Ovary (tissue), 9 donors: ENCODE results near the gene WDR59. TPM values are rescaled to one million over a fixed set of nuclear protein-coding genes. Genes with fewer than 3 reads are reported as not detected.
A peak's percentile ranks its signal among the peaks of the same experiment; 100 is the strongest.
"Not testable (repeated sequence)": the region's sequence is repeated elsewhere in the genome, so short reads cannot be mapped to it uniquely, and the experiment has no call there.

Experiments
- DNase-seq, 5 donors: peaks; one replicate each; pipeline ENCODE4 v3.0.0-alpha.2; 2019 to 2020
- H3K27ac ChIP-seq, 2 donors: fragments of 200-600 bp; one replicate each; pipeline versions ENCODE4 v1.5.1 to v1.8.0; 2019 to 2022
- H3K27me3 ChIP-seq: fragments of 200-600 bp; one replicate; pipeline ENCODE4 v1.8.0; 2022
- H3K36me3 ChIP-seq: fragments of 200-600 bp; sonication (generic); one replicate; pipeline ENCODE4 v1.5.1; 2019
- H3K4me1 ChIP-seq: one replicate; pipeline ENCODE4 v1.8.1; 2013; ENCODE audit warnings: mild to moderate bottlenecking, moderate library complexity; ENCODE audit not compliant: insufficient read depth
- H3K4me3 ChIP-seq: fragments of 200-600 bp; sonication (generic); one replicate; pipeline ENCODE4 v1.5.1; 2017
- H3K9me3 ChIP-seq, 2 donors: fragments of 200-600 bp in 1 of 2; sonication (generic) in 1 of 2; one replicate each; pipeline versions ENCODE4 v1.5.1 to v1.8.1; 2013 to 2019; ENCODE audit warnings: mild to moderate bottlenecking in 1 of 2, moderate library complexity in 1 of 2
- CTCF ChIP-seq, 3 donors: fragments of 450-650 bp in 2 of 3; fragments of 200-600 bp in 1 of 3; IDR thresholded peaks; one replicate each; pipeline versions ENCODE4 v1.5.1 to v1.8.0; 2016 to 2022; ENCODE audit warnings: antibody characterized with exemption in 3 of 3, mild to moderate bottlenecking in 1 of 3
- EP300 ChIP-seq: sonication (generic); formaldehyde crosslinking; IDR thresholded peaks from one replicate; pipeline ENCODE4 v1.6.1; 2017; ENCODE audit warnings: antibody characterized with exemption
- POLR2A ChIP-seq: fragments of 450-650 bp; IDR thresholded peaks from one replicate; pipeline ENCODE4 v1.6.1; 2017; ENCODE audit warnings: antibody characterized with exemption, mild to moderate bottlenecking, moderate library complexity
- WGBS, 3 donors: extraction: QIAGEN DNeasy Blood & Tissue Kit in 1 of 3; methylation state at CpG; one replicate each; pipeline versions ENCODE4 v1.1.5 to v1.1.7; 2013 to 2017; 5-methylcytosine and 5-hydroxymethylcytosine counted together
- intact Hi-C, 4 donors: fragments of 100-400 bp; cut with DNase I; formaldehyde crosslinking; loops; one replicate each; pipeline versions ENCODE4 v1.11.0 to v1.15.1; 2022 to 2023
- polyA plus RNA-seq, 2 donors: library from polyadenylated mRNA; stranded (reverse); fragments of 200-250 nt in 1 of 2; fragments of 350-450 nt in 1 of 2; fragmentation: Illumina TruSeq in 1 of 2; extraction: RNeasy Lipid Tissue Mini Kit (QIAGEN cat#74804) in 1 of 2; gene quantifications; one replicate each; pipeline ENCODE4 v1.2.3, GENCODE V29; 2013 to 2014
- total RNA-seq, 7 donors: library from RNA; depleted of rRNA in 2 of 7; stranded (reverse); fragments of >200 nt in 2 of 7; fragmentation: NEBNext Ultra II Directional in 3 of 7; extraction: Animal tissue kit (Norgen Biotek cat#: 25700) in 3 of 7; gene quantifications; one replicate each; pipeline versions ENCODE4 v1.1.0 to v1.2.4, GENCODE V29; 2016 to 2023
- donor health status: DM: no; HTN: no; CAD: no; lungs with moderate emphysema.
- donor health status: DM: no; HTN: no; CAD: no.
- donor health status: Bipolar disorder and iron deficiency.
- donor health status: DM: yes; HTN: yes; CAD: no.
- donor health status: DM: no; HTN: no; CAD: no.
- donor health status: DM: yes; HTN: yes; CAD: no.

The WDR59 gene
- total and polyA plus RNA-seq, 9 donors, result 23.6 to 82.3 (median 59.3) TPM

- 31 to 49% (median 44%) methylated on average over 3 of the region's 3 CpGs for WGBS, 3 donors
- Histone ChIP-seq H3K27ac (no peak overlapping the region), H3K36me3 (no peaks in the 10 kb centered on the region), H3K4me3 (no peak overlapping the region), H3K4me1 (peaks cover 4% of the 10 kb centered on the region), H3K27me3 (no peaks in the 10 kb centered on the region), H3K9me3 (no peaks in the 10 kb centered on the region)
- DNase-seq, result no peak
- TF ChIP-seq EP300 (no peak), CTCF (IDR thresholded peaks at IDR 0.05) (no peak), POLR2A (no peak)
- intact Hi-C loops, result no loop called here
Measured at GRCh38 chr16:75017670-75018525, 33.0 kb upstream of the WDR59 start.

- H3K36me3 ChIP-seq, DNase-seq, H3K27me3 ChIP-seq, H3K4me3 ChIP-seq, H3K27ac ChIP-seq, H3K9me3 ChIP-seq, intact Hi-C loops: not testable (repeated sequence)
- peaks cover 13% of the 10 kb centered on the region for H3K4me1 ChIP-seq
- WGBS, 3 donors, result 91 to 96% (median 93%) methylated on average over 12 of the region's 12 CpGs
Measured at GRCh38 chr16:75016451-75017081, 31.6 kb upstream of the WDR59 start.

GRCh38 chr16:75014318-75014717 is 29.4 kb upstream of the WDR59 start:
- Histone ChIP-seq H3K27ac (no peak overlapping the region), H3K4me1 (peaks cover 13% of the 10 kb centered on the region), H3K9me3 (no peaks in the 10 kb centered on the region), H3K4me3 (no peak overlapping the region), H3K27me3 (no peaks in the 10 kb centered on the region), H3K36me3 (no peaks in the 10 kb centered on the region)
- no peak for DNase-seq
- WGBS, 3 donors, result 95 to 97% (median 96%) methylated on average over 2 of the region's 2 CpGs
- intact Hi-C loops, result no loop called here
- no peak for TF ChIP-seq CTCF (IDR thresholded peaks at IDR 0.05)
- no peak for TF ChIP-seq EP300
- no peak for TF ChIP-seq POLR2A

GRCh38 chr16:75013123-75013522 is 28.2 kb upstream of the WDR59 start:
- H3K9me3 ChIP-seq, H3K27me3 ChIP-seq, H3K36me3 ChIP-seq, DNase-seq, H3K4me3 ChIP-seq, intact Hi-C loops: not testable (repeated sequence)
- WGBS, 3 donors, result 87 to 94% (median 89%) methylated on average over 6 of the region's 6 CpGs
- Histone ChIP-seq H3K27ac (peak overlapping the region in 1 of 2 donors; percentile 74), H3K4me1 (peaks cover 12% of the 10 kb centered on the region)

GRCh38 chr16:75012380-75013081 is 27.6 kb upstream of the WDR59 start:
- Histone ChIP-seq H3K9me3 (no peaks in the 10 kb centered on the region), H3K4me1 (peaks cover 12% of the 10 kb centered on the region), H3K4me3 (no peak overlapping the region), H3K27me3 (no peaks in the 10 kb centered on the region), H3K27ac (peak overlapping the region in 1 of 2 donors; percentile 74), H3K36me3 (no peaks in the 10 kb centered on the region)
- 35 to 41% (median 40%) methylated on average over 8 of the region's 8 CpGs for WGBS, 3 donors
- no peak for TF ChIP-seq CTCF (IDR thresholded peaks at IDR 0.05)
- TF ChIP-seq POLR2A, result no peak
- TF ChIP-seq EP300, result no peak
- no peak for DNase-seq
- intact Hi-C loops, result no loop called here
